Stimulated activated CD4-positive, alpha-beta T cell treated with anti-CD3 and anti-CD28 coated beads, Interleukin-12 subunit alpha, Interleukin-12 subunit beta, amount 100 ng/mL, for 4 hours (primary cell): ENCODE data around the gene FBXO10.
A peak's percentile ranks its signal among the peaks of the same experiment; 100 is the strongest.
"Not testable (repeated sequence)": the region's sequence is repeated elsewhere in the genome, so short reads cannot be mapped to it uniquely, and the experiment has no call there.

Experiments
- DNase-seq: peaks from one replicate; pipeline ENCODE4 v3.0.0-alpha.2; 2020

The FBXO10 gene

DNA sequence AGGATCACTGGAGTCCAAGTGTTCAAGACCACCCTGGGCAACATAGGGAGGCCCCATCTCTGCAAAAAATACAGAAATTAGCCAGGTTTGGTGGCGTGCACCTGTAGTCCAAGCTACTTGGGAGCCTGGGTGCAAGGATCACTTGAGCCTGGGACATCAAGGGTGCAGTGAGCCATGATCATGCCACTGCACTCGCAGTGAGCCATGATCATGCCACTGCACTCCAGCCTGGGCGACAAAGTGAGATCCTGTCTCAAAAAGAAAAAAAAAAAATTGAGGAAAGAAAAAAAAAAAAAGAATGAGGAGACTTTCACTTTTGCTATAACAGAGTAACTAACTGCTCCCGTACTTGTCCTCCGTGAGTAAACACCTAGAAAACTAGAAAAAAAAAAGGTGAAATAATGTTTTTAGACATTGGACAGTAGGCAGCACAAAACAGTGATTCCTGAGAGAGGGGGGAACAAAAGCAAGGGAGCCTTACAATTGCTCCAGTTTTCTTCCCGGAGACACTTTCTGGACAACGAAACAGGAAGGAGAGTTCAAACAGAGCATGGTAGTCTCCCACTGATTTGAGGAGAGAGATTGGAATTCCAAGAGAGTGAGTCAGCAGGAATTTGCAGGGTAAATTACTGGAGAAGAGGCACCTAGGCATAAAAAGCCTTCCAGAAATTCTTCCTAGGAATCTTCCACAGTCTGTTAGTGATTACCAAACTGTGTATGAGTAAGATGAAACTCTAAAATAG is 104.1 kb downstream of the FBXO10 start:
- no peak for DNase-seq

DNA sequence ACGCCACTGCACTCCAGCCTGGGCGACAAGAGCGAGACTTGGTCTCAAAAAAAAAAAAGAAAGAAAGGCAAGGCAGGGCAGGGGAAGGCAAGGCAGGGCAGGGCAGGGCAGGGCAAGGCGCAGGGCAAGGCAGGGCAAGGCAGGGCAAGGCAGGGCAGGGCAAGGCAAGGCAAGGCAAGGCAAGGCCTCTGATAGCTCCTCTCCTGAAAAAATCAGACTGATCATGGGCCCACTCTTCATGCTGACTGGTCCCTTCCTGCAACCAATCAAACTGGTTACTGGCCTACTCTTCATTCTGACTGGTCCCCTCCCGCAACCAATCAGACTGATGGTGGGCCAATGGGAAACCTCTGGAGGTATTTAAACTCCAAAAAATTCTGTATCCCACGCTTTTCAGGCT is 107.6 kb downstream of the FBXO10 start:
- DNase-seq = no peak

DNA sequence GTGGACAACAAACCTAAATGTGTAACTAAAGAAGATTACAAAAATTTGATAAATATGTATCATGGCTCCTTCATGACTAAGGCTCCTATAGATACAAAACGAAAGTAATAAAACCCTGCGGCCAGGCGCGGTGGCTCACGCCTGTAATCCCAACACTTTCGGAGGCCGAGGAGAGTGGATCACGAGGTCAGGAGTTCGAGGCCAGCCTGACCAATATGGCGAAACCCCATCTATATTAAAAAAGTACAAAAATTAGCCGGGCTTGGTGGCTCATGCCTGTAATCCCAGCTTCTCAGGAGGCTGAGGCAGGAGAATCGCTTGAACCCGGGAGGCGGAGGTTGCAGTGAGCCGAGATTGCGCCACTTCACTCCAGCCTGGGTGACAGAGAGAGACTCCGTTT is 108.7 kb downstream of the FBXO10 start:
- not testable (repeated sequence) for DNase-seq

DNA sequence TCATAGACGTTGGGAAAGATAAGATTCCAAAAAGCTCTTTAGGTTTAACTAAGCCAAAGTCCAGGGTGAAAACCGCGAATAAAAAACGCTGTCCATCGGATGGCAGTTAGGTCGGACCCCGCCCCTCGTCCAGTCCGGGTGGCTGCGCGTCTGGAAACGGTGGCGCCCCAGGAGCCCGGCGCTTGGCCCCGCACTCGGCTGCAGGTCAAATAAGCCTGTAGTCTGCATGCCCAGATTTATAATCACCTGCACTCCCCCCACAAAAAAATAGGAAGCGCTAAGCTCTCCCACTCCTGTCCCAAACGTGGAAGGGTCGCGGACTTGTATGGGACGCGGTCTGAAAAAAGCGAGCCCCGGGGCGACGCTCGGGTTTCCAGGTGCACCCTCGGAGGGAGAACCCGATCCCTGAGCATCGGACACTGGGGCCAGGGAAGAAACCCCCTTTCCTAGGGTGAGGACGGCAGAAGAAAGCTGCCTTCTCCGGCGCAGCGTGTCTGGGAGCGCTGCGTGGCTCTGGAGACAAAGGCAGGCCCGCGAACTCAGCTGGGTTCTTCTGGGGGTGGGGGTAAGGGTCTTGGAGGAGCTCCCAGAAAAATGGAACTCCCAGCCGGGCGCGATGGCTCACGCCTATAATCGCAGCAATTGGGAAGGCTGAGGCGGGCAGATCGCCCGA is 110.0 kb downstream of the FBXO10 start:
- peak; percentile 30 for DNase-seq

DNA sequence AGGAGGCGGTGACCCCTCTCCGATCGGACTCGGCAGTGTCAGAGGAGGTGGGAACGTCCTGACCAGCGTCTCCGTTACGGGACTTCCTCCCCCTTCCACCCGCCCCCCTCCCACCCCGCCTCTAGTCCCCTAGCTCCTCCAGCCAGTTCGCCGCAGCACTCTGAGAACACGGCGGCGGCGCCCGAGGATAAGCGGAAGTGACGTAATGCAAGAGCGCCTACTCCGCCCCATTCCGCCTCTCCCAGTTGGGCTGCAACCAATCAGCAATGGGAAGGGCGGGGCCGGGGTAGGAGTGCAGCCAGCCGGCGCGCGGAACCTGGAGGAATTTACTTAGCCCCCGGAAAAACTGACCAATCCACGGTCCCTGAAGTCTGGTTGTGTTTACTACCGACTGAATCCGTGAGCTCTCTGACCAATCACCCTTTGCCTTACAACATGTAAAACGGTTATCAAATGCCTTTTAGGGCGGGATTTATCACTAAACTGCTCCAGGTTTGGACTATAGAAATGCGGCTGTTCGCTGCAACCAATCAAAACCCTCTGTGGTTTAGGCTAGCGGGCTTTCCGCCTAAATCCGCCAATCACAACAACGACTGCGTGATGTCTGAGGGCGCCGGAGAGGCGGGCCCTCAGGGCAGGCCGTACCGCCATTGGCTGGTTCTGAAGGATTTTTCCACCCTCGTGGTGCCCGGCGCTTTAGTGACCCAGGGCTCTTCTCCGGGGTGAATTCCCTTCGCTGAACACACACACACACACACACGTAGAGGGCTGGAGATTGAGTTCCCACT is 110.7 kb downstream of the FBXO10 start, which contains the start of gene ZBTB5:
Gene ZBTB5, minus strand, starts transcription at position 202 of the 788 bp plus-strand sequence. CDS start 22,899 bp downstream, outside the sequence.
- DNase-seq = peak; percentile 97

DNA sequence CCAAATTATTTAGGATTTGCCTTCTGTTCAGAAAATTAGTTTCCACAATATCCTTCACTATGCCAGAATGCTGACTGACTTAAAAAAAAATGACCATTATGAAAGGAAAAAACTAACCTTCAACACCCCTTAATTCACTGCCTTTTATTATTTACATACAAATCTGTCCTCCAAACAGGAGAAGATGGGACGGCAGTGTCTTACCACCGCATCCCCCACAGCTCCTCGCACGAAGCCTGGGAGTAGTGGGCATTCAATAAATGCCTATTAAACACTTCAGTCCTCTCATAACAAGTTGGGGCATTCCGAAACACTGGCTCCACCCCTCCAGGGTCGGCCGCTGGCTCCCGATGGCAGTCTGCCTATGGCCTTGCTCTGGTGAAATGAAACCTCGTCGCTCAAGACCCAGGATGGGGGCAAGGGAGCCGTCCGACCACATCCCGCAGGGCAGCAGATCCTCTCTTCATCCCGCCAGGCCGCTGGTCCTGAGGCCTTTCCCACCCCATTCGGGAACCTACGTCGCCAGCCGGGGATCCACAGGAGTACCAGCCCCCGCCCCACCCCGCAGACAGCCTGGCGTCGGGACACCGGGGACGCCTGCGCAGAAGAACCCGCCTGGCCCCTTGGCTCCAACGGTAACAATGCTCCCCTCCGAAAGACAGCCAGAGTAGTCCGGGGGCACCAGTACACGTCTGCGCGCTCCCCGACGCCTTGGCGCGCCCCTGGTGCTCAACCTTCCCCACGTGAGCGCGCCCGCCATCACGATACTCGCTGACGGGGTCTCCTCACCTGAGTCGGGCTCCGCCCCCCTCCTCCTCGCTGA is 111.5 kb downstream of the FBXO10 start:
- peak; percentile 50 for DNase-seq

DNA sequence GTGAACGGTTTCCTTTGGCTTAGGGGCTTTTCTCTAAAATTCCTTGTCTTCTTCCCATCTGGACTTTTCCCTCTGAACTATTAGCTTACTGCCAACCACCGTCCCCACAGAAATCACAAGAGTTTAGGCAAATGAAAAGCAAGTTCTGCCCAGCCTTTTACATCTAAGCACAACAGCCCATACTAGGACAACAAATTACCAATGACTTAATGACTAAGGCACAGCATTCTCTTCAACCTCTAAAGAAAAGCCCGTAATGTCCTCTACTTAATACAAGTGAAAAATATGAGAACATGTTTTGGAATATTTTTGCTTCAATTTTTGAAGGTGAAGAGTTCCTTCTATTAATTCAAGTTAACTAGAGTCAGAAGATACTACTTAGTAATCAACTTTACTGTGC is 112.2 kb downstream of the FBXO10 start:
- DNase-seq = no peak
